ENCODE data around the gene PRDX5.

Gene PRDX5

DNA sequence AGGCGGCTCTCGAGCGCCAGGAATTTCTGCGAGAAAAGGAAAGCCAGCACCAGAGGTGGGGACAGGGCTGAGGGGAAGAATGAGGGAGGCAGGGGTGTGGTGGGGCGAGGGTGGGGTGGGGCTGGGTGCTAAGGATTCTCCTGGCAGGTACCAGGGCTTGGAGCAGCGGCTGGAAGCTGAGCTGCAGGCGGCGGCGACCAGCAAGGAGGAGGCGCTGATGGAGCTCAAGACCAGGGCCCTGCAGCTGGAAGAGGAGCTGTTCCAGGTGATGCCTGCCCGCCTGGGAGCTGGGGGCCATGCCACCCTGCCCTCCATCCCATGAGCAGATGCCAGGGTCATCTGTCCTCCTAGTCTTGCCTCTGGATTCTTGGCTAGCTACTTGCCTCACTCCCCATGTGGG lies 31.5 kb downstream of the PRDX5 start:
- DNase-seq = no peak

DNA sequence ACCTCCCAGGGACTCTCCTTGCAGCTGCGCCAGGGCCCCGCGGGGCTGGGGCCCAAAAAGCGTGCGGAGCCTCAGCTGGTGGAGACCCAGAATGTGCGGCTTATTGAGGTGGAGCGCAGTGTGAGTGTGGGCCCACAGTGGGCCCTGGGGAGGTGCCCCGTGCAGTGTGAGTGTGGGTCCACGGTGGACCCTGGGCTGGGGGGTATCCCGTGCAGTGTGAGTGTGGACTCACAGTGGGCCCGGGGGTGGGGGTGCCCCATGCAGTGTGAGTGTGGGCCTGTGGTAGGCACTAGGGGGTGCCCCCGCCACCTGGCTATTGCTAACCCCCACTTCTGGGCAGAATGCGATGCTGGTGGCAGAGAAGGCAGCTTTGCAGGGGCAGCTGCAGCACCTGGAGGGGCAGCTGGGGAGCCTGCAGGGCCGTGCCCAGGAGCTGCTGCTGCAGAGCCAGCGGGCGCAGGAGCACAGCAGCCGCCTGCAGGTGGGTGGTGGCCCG lies 33.3 kb downstream of the PRDX5 start:
- no peak for DNase-seq

GRCh38 chr11:64352099-64352994 lies 34.4 kb downstream of the PRDX5 start:
- no peak for DNase-seq

DNA sequence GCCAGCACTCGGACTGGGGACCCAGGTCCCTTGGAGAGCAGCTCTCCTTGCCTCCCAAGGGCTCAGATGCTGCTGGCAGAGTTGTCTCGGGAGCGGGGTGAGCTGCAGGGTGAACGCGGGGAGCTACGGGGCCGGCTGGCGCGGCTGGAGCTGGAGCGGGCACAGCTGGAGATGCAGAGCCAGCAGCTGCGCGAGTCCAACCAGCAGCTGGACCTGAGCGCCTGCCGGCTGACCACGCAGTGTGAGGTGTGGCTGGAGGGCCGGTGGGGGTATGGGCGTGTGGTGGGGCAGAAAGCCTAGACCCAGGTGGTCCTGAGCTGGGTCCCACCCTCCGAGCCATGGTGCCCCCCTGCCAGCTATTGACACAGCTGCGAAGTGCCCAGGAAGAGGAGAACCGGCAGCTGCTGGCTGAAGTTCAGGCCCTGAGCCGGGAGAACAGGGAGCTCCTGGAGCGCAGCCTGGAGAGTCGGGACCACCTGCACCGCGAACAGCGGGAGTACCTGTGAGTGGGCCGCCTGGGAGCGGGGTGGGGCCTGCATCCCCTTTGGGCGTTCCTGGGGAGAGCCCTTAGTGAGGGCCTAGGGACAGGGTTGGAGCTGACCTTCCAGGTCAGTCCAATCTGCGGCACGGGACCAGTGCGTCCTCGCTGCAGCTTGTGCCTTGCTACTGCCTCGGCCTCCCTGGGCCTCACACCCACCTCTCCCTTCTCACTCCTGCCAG lies 35.2 kb downstream of the PRDX5 start:
- no peak for DNase-seq

GRCh38 chr11:64353715-64354506 lies 36.0 kb downstream of the PRDX5 start:
- DNase-seq = no peak

GRCh38 chr11:64355078-64355940 lies 37.4 kb downstream of the PRDX5 start:
- peak; percentile 87 for DNase-seq

GRCh38 chr11:64356498-64357411 lies 38.8 kb downstream of the PRDX5 start:
- DNase-seq = peak; percentile 76

- no peak for DNase-seq
Observed at GRCh38 chr11:64357446-64357845, 39.5 kb downstream of the PRDX5 start.

- DNase-seq = no peak
Observed at GRCh38 chr11:64357904-64358535, 40.1 kb downstream of the PRDX5 start.

- no peak for DNase-seq
Observed at GRCh38 chr11:64358536-64358906, 40.6 kb downstream of the PRDX5 start.

DNA sequence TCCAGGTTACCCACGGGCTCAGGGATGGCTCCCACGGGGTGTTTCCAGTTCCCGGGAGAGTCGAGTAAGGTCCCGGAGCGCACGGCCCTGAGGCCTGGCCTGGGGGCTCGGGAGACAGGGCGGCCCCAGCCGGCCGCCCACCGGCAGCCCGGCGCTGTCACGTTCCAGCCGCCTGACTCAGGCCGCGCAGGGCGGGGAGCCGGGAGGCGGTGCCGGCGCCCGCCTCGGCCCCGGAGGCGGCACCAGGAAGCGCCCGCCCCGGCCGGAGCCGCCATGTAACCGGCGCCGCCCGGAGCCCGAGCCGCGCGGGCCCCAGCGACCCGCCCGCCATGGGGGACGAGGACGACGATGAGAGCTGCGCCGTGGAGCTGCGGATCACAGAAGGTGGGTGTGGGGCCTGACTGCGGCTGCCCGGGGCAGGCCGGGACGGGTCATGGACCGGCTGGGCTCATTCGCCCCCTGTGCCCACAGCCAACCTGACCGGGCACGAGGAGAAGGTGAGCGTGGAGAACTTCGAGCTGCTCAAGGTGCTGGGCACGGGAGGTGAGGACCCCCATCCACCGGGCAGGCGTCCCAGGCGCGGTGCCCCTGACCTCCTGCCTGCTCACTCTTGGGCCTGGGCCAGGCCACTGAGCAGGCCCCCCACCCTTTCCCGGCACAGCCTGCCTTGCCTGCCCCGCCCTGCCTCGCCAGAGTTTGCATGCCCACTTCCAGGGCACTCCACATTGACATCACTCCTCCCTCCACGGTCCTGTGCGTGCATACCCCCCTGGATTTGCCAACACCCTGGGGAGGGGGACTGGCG lies 41.2 kb downstream of the PRDX5 start, which contains the start of gene RPS6KA4:
TSS of gene RPS6KA4 (plus strand) at position 256 of the 805 bp plus-strand sequence. CDS start at position 330, 74 bp downstream.
- DNase-seq = peak; percentile 53

GRCh38 chr11:64359712-64360445 lies 42.0 kb downstream of the PRDX5 start:
- no peak for DNase-seq

- DNase-seq = no peak
Observed at GRCh38 chr11:64360448-64360921, 42.6 kb downstream of the PRDX5 start.

- DNase-seq = no peak
Observed at GRCh38 chr11:64361659-64362058, 43.7 kb downstream of the PRDX5 start.

DNA sequence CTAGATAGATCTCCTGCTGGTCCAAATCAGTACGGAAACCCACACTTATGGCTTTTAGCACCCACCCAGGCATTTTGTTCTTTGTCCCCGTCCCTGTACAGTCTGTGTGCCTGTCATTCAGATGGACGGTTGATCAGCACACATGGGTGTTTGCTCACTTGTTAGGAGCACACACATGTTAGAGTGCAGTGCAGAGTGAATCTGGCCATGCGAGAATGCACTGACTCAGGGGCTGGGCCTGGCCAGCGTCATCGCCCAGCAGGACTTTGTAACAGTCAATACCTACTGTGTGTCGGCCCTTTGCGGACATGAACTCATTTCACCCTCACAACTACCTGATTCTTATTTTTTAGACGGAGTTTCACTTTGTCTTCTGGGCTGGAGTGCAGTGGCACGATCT lies 44.4 kb downstream of the PRDX5 start:
- DNase-seq = no peak

- DNase-seq = no peak
Observed at GRCh38 chr11:64364435-64364834, 46.5 kb downstream of the PRDX5 start.

- no peak for DNase-seq
Observed at GRCh38 chr11:64364911-64365310, 47.0 kb downstream of the PRDX5 start.

DNA sequence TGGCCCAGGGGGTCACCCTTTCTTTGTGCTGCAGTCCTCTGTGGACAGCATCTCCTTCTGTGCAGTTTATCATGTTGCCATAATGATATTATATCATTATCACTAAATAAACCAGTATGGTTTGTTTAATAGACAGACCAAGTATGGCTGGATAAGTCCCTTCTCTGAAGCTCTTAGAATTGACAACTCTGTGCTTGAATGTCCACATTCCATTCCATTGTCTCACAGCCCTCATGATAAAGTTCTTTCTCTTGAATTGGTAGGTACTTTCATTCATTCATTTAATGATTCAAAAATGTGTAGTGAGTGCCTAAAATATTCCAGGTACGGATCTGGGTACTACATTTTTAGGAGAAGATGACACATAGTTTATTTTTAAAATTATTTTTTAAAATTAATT lies 48.8 kb downstream of the PRDX5 start:
- DNase-seq = no peak

Data from NCI-H82 (cell line).